ENCODE data around the gene TSPAN16. TPM values are rescaled to one million over a fixed set of nuclear protein-coding genes. Genes with fewer than 3 reads are reported as not detected.

TSPAN16 gene
- total RNA-seq, 1 donor from 2014 or later, result not detected

DNA sequence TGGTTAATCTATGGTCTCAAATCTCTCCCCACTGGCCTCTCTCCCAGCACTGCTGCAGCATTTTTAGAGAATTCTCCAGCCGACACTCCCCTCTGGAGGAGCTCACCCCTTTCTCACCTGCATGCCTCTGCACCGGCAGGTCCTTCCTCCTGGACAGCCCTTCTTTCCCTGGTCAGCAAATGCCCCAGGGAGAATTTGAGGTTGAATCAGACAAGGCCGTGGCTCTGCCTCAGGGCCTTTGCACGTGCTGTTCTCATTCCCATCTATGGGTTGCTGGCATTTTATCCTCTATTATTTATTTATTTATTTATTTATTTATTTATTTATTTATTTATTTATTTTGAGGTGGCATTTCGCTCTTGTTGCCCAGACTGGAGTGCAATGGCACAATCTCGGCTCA is 32.2 kb upstream of the TSPAN16 start:
- Mint-ChIP-seq H3K27ac (ENCODE audit: unreplicated experiment) (no peak overlapping the region), H3K4me3 (ENCODE audit: unreplicated experiment) (peak overlapping the region; percentile 45), H3K9me3 (ENCODE audit: unreplicated experiment) (no peaks in the 10 kb centered on the region), H3K27me3 (ENCODE audit: unreplicated experiment) (no peaks in the 10 kb centered on the region), H3K4me1 (ENCODE audit: unreplicated experiment) (peaks cover 32% of the 10 kb centered on the region), H3K36me3 (ENCODE audit: unreplicated experiment) (no peaks in the 10 kb centered on the region)
- DNase-seq (ENCODE audit: extremely low spot score, unreplicated experiment), result no peak
- TF ChIP-seq, protein P1, sequence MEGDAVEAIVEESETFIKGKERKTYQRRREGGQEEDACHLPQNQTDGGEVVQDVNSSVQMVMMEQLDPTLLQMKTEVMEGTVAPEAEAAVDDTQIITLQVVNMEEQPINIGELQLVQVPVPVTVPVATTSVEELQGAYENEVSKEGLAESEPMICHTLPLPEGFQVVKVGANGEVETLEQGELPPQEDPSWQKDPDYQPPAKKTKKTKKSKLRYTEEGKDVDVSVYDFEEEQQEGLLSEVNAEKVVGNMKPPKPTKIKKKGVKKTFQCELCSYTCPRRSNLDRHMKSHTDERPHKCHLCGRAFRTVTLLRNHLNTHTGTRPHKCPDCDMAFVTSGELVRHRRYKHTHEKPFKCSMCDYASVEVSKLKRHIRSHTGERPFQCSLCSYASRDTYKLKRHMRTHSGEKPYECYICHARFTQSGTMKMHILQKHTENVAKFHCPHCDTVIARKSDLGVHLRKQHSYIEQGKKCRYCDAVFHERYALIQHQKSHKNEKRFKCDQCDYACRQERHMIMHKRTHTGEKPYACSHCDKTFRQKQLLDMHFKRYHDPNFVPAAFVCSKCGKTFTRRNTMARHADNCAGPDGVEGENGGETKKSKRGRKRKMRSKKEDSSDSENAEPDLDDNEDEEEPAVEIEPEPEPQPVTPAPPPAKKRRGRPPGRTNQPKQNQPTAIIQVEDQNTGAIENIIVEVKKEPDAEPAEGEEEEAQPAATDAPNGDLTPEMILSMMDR (IDR thresholded peaks at IDR 0.05), result no peak

DNA sequence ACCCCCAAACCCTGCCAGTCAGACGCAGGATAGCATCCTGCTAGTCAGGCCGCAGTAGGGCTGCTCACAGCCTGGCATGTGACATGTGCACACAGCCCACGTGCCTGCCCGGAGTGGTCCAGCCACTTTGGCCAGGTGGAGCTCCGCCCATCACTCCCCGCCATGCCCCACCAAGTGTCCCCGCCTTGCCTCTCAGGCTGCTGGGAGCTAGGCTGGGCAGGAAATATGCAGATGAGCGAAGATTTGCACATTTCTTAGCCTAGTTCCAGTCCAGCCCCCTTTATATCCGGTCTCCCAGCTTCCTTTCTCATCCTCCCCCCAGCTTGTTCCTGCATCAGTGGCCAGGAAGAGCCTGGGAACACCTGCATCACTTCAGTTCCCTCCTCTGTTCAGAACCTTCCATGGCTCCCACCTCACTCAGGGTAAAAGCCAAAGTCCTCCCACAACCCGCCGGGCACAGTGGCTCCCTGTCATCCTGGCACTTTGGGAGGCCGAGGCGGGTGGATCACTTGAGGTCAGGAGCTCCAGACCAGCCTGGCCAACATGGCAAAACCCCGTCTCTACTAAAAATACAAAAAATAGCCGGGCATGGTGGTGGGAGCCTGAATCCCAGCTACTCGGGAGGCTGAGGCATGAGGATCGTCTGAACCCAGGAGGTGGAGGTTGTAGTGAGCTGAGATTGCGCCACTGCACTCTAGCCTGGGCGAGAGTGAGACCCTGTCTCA is 31.3 kb upstream of the TSPAN16 start:
- H3K9me3 Mint-ChIP-seq (ENCODE audit: unreplicated experiment), result no peaks in the 10 kb centered on the region

DNA sequence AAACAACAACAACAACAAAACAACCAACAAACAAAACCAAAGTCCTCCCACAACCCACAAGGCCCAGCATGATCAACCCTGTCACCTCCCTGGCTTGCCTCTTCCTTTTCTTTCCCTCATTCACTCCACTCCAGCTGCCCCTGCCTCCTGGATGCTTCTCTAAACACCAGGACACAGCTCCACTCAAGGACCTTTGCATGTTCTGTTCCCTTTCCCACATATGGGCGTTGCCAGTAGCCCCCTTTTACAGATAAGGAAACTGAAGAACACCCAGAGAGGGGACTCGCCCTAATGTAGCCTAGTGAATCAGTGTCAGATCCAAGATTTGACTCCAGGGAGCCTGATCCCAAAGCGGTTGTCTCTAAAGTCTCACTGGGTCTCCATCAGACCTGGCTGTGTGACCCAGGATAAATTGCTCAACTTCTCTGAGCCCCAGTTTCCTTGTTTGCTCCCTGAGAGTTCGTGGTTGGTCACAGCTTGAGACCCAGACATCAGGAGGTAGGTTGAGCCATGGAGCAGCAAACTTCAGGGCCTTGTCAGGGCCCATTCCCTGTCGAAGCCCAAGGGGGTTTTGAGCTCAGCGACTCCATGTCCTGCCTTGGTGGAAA is 30.7 kb upstream of the TSPAN16 start:
- TF ChIP-seq, protein P1 (IDR thresholded peaks at IDR 0.05), result no peak
- H3K4me1 Mint-ChIP-seq (ENCODE audit: unreplicated experiment), result peaks cover 43% of the 10 kb centered on the region
- H3K4me3 Mint-ChIP-seq (ENCODE audit: unreplicated experiment), result no peak overlapping the region
- H3K36me3 Mint-ChIP-seq (ENCODE audit: unreplicated experiment), result no peaks in the 10 kb centered on the region
- H3K27me3 Mint-ChIP-seq (ENCODE audit: unreplicated experiment), result no peaks in the 10 kb centered on the region
- DNase-seq (ENCODE audit: extremely low spot score, unreplicated experiment), result no peak
- no peaks in the 10 kb centered on the region for H3K9me3 Mint-ChIP-seq (ENCODE audit: unreplicated experiment)
- peak overlapping the region; percentile 52 for H3K27ac Mint-ChIP-seq (ENCODE audit: unreplicated experiment)

More for the DNA sequence above, 31.3 kb upstream of the TSPAN16 start:
- no peak overlapping the region for H3K4me3 Mint-ChIP-seq (ENCODE audit: unreplicated experiment)
- no peak for DNase-seq (ENCODE audit: extremely low spot score, unreplicated experiment)
- TF ChIP-seq, protein P1 (IDR thresholded peaks at IDR 0.05), result no peak
- peak overlapping the region; percentile 52 for H3K27ac Mint-ChIP-seq (ENCODE audit: unreplicated experiment)
- H3K36me3 Mint-ChIP-seq (ENCODE audit: unreplicated experiment), result no peaks in the 10 kb centered on the region
- H3K27me3 Mint-ChIP-seq (ENCODE audit: unreplicated experiment), result no peaks in the 10 kb centered on the region
- peaks cover 41% of the 10 kb centered on the region for H3K4me1 Mint-ChIP-seq (ENCODE audit: unreplicated experiment)

DNA sequence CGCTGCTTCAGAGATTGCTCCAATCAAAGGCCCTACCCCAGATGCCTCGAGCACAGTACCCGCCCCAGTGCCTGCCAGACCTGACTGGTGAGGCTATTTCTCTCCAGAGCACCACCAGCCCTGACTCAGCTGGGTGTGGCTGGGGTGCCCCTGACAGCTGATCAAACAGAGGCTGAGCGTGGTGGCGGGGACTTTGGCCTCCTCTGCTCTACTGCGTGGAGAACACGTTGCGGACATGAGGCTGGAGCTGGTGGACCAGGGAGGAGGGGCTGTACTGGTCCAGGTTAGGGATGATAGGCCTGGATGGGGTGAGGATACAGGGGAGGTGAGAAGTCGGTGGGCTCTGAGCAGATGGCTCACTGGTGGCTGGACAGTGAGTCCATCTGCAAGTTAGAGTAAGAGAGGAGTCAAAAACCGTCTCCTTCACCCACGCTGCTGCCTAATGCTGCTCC is 30.1 kb upstream of the TSPAN16 start:
- Mint-ChIP-seq H3K9me3 (ENCODE audit: unreplicated experiment) (no peaks in the 10 kb centered on the region), H3K4me1 (ENCODE audit: unreplicated experiment) (peaks cover 42% of the 10 kb centered on the region), H3K27ac (ENCODE audit: unreplicated experiment) (peak overlapping the region; percentile 52), H3K36me3 (ENCODE audit: unreplicated experiment) (no peaks in the 10 kb centered on the region), H3K4me3 (ENCODE audit: unreplicated experiment) (no peak overlapping the region), H3K27me3 (ENCODE audit: unreplicated experiment) (no peaks in the 10 kb centered on the region)
- TF ChIP-seq, protein P1 (IDR thresholded peaks at IDR 0.05), result no peak
- no peak for DNase-seq (ENCODE audit: extremely low spot score, unreplicated experiment)

DNA sequence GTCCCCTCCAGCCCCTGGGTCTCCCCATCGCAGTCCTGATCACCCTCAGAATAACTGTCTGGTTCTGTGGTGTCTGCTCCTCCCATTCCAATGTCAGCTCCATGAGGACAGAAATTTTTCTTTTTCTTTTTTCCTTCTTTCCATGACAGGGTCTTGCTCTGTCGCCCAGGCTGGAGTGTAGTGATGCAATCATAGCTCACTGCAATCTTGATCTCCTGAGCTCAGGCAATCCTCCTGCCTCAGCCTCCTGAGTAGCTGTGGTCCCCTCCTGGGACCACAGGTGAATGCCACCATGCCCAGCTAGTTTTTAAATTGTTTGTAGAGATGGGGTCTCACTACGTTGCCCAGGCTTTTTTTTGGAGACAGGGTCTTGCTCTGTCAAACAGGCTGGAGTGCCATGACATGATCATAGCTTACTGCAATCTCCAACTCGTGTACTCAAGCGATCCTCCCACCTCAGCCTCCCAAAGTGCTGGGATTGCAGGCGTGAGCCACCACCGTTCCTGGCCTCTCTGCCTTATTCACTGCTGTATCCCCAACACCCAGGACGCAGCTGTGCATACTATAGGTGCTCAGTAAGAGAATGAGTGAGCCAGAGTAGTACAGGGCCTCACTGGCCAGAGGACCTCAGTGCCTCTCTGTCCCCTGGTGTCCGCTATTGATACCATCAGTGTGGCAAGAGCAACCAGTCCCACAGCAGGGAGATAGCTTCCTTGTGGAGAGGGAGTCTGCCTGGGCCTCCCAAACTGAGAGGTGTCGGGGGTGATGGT is 28.5 kb upstream of the TSPAN16 start:
- H3K4me3 Mint-ChIP-seq (ENCODE audit: unreplicated experiment), result no peak overlapping the region
- DNase-seq (ENCODE audit: extremely low spot score, unreplicated experiment), result no peak
- H3K9me3 Mint-ChIP-seq (ENCODE audit: unreplicated experiment), result no peaks in the 10 kb centered on the region
- H3K36me3 Mint-ChIP-seq (ENCODE audit: unreplicated experiment), result no peaks in the 10 kb centered on the region
- TF ChIP-seq, protein P1 (IDR thresholded peaks at IDR 0.05), result no peak
- H3K4me1 Mint-ChIP-seq (ENCODE audit: unreplicated experiment), result peaks cover 39% of the 10 kb centered on the region
- H3K27me3 Mint-ChIP-seq (ENCODE audit: unreplicated experiment), result no peaks in the 10 kb centered on the region
- no peak overlapping the region for H3K27ac Mint-ChIP-seq (ENCODE audit: unreplicated experiment)

Data from osteocyte (in vitro differentiated cells).